B cell (primary cell): Measurements from ENCODE around the gene UBE2J2.

Experiments used
- EZH2 ChIP-seq: IDR thresholded peaks from 2 replicates; pipeline ENCODE4 v1.6.1; 2012; ENCODE audit warnings: borderline replicate concordance, low read depth, mild to moderate bottlenecking, moderate library complexity, low read length; ENCODE audit not compliant: insufficient read depth, poor library complexity, severe bottlenecking
- TF ChIP-seq, protein P1 (sequence below): fragments of 200-600 bp; IDR thresholded peaks from one replicate; pipeline ENCODE4 v1.8.0; 2022; ENCODE audit warnings: antibody characterized with exemption, mild to moderate bottlenecking

DNA sequence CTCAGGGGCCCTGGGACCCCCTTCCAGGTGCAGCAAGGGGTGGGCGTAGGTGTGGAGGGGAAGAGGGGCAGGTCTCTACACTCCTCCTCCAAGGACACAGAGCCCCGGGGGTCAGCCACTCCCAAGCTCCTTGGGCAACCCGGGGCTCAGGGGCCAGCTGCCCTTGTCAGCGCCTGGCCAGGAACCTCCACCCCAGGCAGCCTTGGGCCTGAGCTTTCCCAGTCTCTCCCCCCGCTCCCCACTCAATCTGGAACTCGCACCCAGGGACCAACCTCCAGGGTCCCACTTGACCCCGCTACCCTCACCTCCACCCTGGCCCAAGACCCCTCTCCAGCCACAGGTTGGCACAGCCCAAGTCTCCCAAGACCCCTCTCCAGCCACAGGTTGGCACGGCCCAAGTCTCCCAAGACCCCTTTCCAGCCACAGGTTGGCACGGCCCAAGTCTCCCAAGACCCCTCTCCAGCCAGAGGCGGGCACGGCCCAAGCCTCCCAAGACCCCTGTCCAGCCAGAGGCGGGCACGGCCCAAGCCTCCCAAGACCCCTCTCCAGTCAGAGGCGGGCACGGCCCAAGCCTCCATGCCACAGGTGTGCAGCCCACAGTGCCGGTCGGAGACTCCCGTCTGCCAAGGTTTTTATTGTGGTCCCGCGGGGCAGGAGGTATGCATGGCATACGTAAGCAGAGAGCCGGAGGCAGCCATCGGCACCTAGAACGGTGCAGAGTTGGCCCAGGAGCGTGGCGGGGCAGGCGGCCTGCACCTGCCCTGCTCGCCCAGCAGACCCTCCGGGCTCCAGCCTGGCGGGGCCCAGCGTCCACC, 62.7 kb downstream of the UBE2J2 start:
- TF ChIP-seq, protein P1, sequence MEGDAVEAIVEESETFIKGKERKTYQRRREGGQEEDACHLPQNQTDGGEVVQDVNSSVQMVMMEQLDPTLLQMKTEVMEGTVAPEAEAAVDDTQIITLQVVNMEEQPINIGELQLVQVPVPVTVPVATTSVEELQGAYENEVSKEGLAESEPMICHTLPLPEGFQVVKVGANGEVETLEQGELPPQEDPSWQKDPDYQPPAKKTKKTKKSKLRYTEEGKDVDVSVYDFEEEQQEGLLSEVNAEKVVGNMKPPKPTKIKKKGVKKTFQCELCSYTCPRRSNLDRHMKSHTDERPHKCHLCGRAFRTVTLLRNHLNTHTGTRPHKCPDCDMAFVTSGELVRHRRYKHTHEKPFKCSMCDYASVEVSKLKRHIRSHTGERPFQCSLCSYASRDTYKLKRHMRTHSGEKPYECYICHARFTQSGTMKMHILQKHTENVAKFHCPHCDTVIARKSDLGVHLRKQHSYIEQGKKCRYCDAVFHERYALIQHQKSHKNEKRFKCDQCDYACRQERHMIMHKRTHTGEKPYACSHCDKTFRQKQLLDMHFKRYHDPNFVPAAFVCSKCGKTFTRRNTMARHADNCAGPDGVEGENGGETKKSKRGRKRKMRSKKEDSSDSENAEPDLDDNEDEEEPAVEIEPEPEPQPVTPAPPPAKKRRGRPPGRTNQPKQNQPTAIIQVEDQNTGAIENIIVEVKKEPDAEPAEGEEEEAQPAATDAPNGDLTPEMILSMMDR = no peak
- no peak for TF ChIP-seq EZH2
